GM12891 (cell line): ENCODE results near the gene FAM184A.
A peak's percentile ranks its signal among the peaks of the same experiment; 100 is the strongest.

Experiments
- DNase-seq: peaks from one replicate; pipeline ENCODE4 v3.0.0; 2011; ENCODE audit warnings: low spot score; ENCODE audit not compliant: insufficient read length
- FAIRE-seq: peaks from 2 replicates; lab custom pipeline; 2011; peaks lifted over from hg19 to GRCh38; lab: Jason Lieb, UNC
- PAX5 ChIP-seq: IDR thresholded peaks from 2 replicates; pipeline ENCODE4 v1.6.1; 2011; ENCODE audit warnings: low read length, moderate library complexity, mild to moderate bottlenecking; ENCODE audit not compliant: insufficient read depth, severe bottlenecking
- POLR2A ChIP-seq: IDR thresholded peaks from 2 replicates; pipeline ENCODE4 v1.6.1; 2011; ENCODE audit warnings: low read depth, low read length, control low read depth
- POLR2AphosphoS5 ChIP-seq: IDR thresholded peaks from 2 replicates; pipeline ENCODE4 v1.6.1; 2011; ENCODE audit warnings: low read depth, low read length, control low read depth
- POU2F2 ChIP-seq: IDR thresholded peaks from 2 replicates; pipeline ENCODE4 v1.6.1; 2011; ENCODE audit warnings: low read depth, mild to moderate bottlenecking, control low read depth, low read length, moderate library complexity
- SPI1 ChIP-seq: IDR thresholded peaks from 2 replicates; pipeline ENCODE4 v1.6.1; 2011; ENCODE audit warnings: low read depth, low read length, control low read depth
- TAF1 ChIP-seq: IDR thresholded peaks from 2 replicates; pipeline ENCODE4 v1.6.1; 2011; ENCODE audit warnings: low read depth, low read length, control low read depth

FAM184A gene

GRCh38 chr6:119096721-119097565 is 18.5 kb upstream of the FAM184A start:
- FAIRE-seq (no peak), DNase-seq (no peak)
- TF ChIP-seq POLR2A (no peak), SPI1 (no peak), PAX5 (no peak), TAF1 (no peak), POLR2AphosphoS5 (no peak), POU2F2 (no peak)

GRCh38 chr6:119090256-119090655 is 11.8 kb upstream of the FAM184A start:
- DNase-seq (no peak), FAIRE-seq (no peak)
- TF ChIP-seq TAF1, result no peak
- TF ChIP-seq POU2F2, result no peak
- no peak for TF ChIP-seq POLR2AphosphoS5
- no peak for TF ChIP-seq POLR2A
- no peak for TF ChIP-seq PAX5
- TF ChIP-seq SPI1, result no peak

- TF ChIP-seq POLR2A, result no peak
- no peak for TF ChIP-seq TAF1
- no peak for TF ChIP-seq POU2F2
- no peak for TF ChIP-seq POLR2AphosphoS5
- TF ChIP-seq SPI1, result no peak
- DNase-seq, result no peak
- FAIRE-seq, result no peak
Observed at GRCh38 chr6:119084784-119085183, 6.3 kb upstream of the FAM184A start.

GRCh38 chr6:119083007-119083406 is 4.5 kb upstream of the FAM184A start:
- TF ChIP-seq POU2F2 (no peak), POLR2AphosphoS5 (no peak), PAX5 (no peak), SPI1 (no peak), TAF1 (no peak)
- DNase-seq (no peak), FAIRE-seq (no peak)

- TF ChIP-seq POLR2AphosphoS5 (no peak), SPI1 (no peak), PAX5 (no peak), POU2F2 (no peak), TAF1 (no peak), POLR2A (no peak)
- DNase-seq (no peak), FAIRE-seq (no peak)
Observed at GRCh38 chr6:119079283-119079809, 882 bp upstream of the FAM184A start.

GRCh38 chr6:119077643-119078375 is 655 bp downstream of the FAM184A start:
- TF ChIP-seq SPI1 (no peak), POLR2AphosphoS5 (no peak), TAF1 (no peak), POU2F2 (no peak), POLR2A (no peak), PAX5 (no peak)
- FAIRE-seq (peak; percentile 74), DNase-seq (peak; percentile 16)

GRCh38 chr6:119077391-119077642 is 1.1 kb downstream of the FAM184A start:
- DNase-seq, result no peak
- FAIRE-seq, result no peak
- TF ChIP-seq POU2F2 (no peak), POLR2A (no peak), TAF1 (no peak)

GRCh38 chr6:119076576-119077390 is 1.7 kb downstream of the FAM184A start:
- DNase-seq (no peak), FAIRE-seq (no peak)
- TF ChIP-seq TAF1, result no peak
- TF ChIP-seq PAX5, result no peak
- no peak for TF ChIP-seq POLR2AphosphoS5
- TF ChIP-seq SPI1, result no peak
- no peak for TF ChIP-seq POLR2A
- no peak for TF ChIP-seq POU2F2

- TF ChIP-seq PAX5, result no peak
- no peak for TF ChIP-seq POU2F2
- no peak for TF ChIP-seq SPI1
- no peak for TF ChIP-seq POLR2AphosphoS5
- no peak for TF ChIP-seq POLR2A
- TF ChIP-seq TAF1, result no peak
Observed at GRCh38 chr6:119076173-119076572, 2.3 kb downstream of the FAM184A start.

More at GRCh38 chr6:119076173-119076572, 2.3 kb downstream of the FAM184A start:
- FAIRE-seq, result no peak
- DNase-seq, result no peak
